Cardiac atrium fibroblast (primary cell): ENCODE data around the gene HCN4. TPM values are rescaled to one million over a fixed set of nuclear protein-coding genes. Genes with fewer than 3 reads are reported as not detected.

Source experiments
- total RNA-seq: library from RNA; depleted of rRNA; stranded (reverse); fragments of >200 nt; gene quantifications from 2 replicates; pipeline ENCODE4 v1.2.3, GENCODE V29; 2015

The HCN4 gene
- total RNA-seq = not detected in 2 replicates

GRCh38 chr15:73368301-73369136, at the start of gene HCN4:
HCN4 (minus strand) TSS chr15:73368958; CDS start chr15:73368270, 688 bp downstream.

Other genes with a start within 250 kb of the HCN4 start
- not detected in 2 replicates for gene REC114, start 74.2 kb upstream of the HCN4 start, total RNA-seq